GM12873 (cell line): Measurements from ENCODE around the gene PHRF1.

Experiments used
- TF ChIP-seq, protein P1 (sequence below): IDR thresholded peaks from 2 replicates; pipeline ENCODE4 v1.5.1; 2012; ENCODE audit warnings: low read depth, mild to moderate bottlenecking, moderate library complexity, low read length, control low read depth; ENCODE audit not compliant: insufficient read depth; ENCODE audit errors: missing control alignments

The PHRF1 gene

DNA sequence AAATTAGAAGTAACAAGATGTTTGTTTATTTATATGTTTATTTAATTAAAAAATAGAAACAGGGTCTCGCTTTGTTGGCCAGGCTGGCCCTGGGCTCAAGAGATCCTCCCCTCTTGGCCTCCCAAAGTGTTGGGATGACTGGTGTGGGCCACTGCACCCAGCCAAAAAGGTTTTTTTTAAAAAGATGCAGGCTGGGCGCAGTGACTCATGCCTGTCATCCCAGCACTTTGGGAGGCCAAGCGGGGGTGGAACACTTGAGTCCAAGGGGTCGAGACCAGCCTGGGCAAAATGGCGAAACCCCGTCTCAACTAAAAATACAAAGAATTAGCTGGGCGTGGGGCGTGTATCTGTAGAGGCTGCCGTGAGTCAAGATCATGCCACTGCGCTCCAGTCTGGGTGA is 74.2 kb downstream of the PHRF1 start:
- TF ChIP-seq, protein P1, sequence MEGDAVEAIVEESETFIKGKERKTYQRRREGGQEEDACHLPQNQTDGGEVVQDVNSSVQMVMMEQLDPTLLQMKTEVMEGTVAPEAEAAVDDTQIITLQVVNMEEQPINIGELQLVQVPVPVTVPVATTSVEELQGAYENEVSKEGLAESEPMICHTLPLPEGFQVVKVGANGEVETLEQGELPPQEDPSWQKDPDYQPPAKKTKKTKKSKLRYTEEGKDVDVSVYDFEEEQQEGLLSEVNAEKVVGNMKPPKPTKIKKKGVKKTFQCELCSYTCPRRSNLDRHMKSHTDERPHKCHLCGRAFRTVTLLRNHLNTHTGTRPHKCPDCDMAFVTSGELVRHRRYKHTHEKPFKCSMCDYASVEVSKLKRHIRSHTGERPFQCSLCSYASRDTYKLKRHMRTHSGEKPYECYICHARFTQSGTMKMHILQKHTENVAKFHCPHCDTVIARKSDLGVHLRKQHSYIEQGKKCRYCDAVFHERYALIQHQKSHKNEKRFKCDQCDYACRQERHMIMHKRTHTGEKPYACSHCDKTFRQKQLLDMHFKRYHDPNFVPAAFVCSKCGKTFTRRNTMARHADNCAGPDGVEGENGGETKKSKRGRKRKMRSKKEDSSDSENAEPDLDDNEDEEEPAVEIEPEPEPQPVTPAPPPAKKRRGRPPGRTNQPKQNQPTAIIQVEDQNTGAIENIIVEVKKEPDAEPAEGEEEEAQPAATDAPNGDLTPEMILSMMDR: no peak

DNA sequence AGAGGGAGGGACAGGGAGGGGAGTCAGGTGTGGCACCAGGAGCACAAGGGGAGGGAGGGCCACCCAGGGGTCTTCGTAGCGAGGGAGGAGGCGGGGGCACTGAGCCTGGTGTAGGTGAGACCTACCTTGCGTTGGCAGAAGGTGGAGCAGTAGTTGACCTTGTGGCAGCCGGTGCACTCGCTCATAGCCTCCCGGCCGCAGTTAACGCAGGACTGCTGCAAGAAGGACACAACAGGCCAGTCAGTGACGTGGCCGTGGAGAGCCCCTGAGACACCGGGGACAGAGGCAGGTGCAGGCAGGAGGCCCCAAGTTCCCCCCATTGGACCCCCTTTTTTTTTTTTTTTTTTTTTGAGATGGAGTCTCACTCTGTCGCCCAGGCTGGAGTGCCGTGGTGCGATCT is 77.6 kb downstream of the PHRF1 start:
- TF ChIP-seq, protein P1: no peak

DNA sequence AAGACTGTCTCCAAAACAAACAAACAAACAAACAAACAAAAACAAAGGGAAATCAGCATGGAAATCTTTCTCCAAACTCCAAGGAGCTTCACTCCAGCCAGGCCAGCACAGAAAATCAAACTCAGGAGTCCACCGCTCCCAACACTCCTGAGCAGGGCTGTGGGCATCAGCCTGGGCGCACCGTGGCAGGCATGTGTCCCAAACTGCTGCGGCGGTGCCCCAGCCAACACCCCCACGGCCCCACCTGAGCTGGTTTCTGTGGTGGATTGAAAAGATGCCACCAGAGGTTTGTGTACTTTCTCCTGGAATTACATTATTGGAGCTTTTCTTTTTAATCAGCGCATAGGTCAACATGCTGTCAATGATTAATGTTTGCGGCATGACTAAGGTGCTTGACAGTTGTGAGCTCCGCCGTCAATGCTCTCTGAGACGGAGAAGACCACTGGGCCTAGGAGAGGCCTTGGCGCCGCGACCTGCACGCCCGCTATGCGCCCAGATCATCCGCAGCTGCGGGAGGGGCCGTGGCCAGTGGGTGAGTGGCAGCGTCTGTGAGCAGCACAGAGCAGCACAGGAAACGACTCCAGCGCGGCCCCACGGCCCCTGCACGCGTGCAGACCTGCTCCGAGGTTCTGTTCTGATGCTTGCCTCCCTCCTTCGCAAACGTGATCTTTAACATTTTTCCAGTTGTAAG is 78.9 kb downstream of the PHRF1 start:
- TF ChIP-seq, protein P1: no peak

DNA sequence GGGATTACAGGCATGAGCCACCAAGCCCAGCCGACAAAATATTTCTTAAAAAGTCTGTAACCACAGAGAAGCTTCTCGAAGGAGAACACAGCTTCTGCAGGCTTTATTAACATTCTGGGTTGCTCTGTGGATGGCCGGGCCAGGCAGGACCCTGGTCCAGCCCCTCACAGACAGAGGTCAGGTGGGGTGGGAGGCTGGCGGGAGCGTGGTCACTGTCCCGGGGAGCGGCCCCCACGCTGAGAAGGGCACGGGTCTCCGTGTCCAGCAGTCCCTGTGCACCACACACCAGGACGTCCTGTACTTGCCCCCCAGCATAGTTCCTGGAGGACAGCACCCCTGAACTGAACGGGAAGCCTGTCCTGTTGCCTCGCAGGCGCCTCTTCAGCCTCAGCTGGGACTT is 80.2 kb downstream of the PHRF1 start:
- TF ChIP-seq, protein P1: no peak

DNA sequence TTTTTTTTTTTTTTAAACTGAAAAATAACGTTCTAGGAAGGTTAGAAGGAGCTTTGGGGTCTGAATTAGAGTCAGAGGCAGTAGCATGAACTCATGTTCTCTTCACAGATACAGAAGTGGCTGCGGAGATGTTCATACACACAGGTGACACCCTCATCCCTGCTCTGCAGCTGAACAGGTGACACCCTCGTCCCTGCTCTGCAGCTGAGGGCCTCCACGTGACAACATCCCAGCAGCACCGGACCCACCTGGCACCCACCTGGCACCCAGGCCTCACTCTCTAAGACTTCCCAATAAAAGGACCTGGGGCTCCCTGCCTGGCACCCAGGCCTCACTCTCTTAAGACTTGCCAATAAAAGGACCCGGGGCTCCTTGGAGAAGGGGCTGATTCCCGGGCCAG is 80.6 kb downstream of the PHRF1 start:
- TF ChIP-seq, protein P1: no peak

DNA sequence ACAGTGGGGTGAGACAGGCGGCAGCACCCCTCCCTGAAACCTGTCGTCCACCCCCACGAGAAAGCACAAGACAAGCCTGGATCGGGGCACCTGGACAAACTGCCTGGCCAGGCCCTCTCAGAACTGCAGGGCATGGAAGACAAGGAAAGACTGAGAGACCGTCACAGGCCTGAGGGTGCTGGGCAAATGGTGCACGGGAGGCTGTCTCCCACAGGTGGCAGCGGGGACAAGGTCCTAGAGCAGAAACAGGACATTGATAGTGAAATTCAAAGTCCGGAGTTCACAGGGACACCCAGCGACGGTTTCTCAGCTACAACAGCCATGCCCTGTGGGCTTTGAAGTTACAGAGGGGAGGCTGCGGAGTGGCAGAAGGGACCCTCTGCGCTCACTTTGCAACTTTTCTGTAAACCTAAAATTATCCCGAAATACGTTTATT is 81.4 kb downstream of the PHRF1 start:
- TF ChIP-seq, protein P1: no peak

DNA sequence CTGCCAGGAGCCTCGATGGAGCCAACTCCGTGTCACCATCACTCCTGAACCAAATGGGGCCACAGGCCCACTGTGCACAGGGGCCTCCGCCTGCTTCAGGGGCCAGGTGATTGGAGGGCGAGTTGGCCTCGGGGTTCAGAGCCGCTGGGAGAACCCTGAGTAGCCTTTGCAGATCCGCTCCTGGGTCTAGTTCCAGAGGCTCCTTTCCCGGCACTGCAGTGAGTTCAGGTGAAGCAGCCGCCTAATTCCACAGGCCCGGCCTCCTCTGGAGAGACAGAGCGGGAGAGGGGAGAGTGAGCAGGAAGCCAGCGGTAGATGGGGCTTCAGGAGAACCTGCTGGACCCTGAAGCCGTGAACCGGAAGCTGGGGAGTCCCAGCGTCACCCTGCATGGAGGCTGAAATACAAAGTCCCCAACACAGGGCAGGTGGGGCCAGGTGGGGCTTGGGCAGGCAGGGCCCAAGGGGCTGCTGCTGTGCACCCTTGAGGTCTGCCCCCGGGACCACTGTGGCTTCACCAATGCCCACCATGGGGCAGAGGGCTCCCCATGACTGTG is 83.3 kb downstream of the PHRF1 start:
- TF ChIP-seq, protein P1: no peak
